GM21526 (cell line): ENCODE measurements around the gene UBXN4.
"Not testable (repeated sequence)": the region's sequence is repeated elsewhere in the genome, so short reads cannot be mapped to it uniquely, and the experiment has no call there.

Experiments
- ATAC-seq: cut with Tn5 transposase; IDR thresholded peaks from one replicate; pipeline ENCODE4 v1.9.1; 2021; ENCODE audit warnings: moderate library complexity; ENCODE audit not compliant: unreplicated experiment, low FRiP score

The UBXN4 gene

GRCh38 chr2:135762022-135762421 is 20.4 kb downstream of the UBXN4 start:
- ATAC-seq, result no peak

GRCh38 chr2:135762530-135762929 is 20.9 kb downstream of the UBXN4 start:
- ATAC-seq, result no peak

GRCh38 chr2:135768863-135769262 is 27.2 kb downstream of the UBXN4 start:
- ATAC-seq, result no peak

- ATAC-seq, result no peak
These were observed 31.7 kb downstream of the UBXN4 start for GRCh38 chr2:135773319-135773718.

GRCh38 chr2:135773917-135774316 is 32.3 kb downstream of the UBXN4 start:
- no peak for ATAC-seq

- ATAC-seq, result no peak
These were observed 33.8 kb downstream of the UBXN4 start for GRCh38 chr2:135775420-135775819.

GRCh38 chr2:135776367-135776766 is 34.7 kb downstream of the UBXN4 start:
- ATAC-seq, result no peak

GRCh38 chr2:135782231-135782630 is 40.6 kb downstream of the UBXN4 start:
- ATAC-seq, result no peak

GRCh38 chr2:135783439-135783838 is 41.8 kb downstream of the UBXN4 start:
- ATAC-seq, result no peak

- no peak for ATAC-seq
These were observed 43.4 kb downstream of the UBXN4 start for GRCh38 chr2:135785032-135785431.

- no peak for ATAC-seq
These were observed 45.2 kb downstream of the UBXN4 start for GRCh38 chr2:135786823-135787222.

- no peak for ATAC-seq
These were observed 48.8 kb downstream of the UBXN4 start for GRCh38 chr2:135790423-135790822.

GRCh38 chr2:135791418-135792190 is 49.9 kb downstream of the UBXN4 start:
- no peak for ATAC-seq

- no peak for ATAC-seq
These were observed 50.9 kb downstream of the UBXN4 start for GRCh38 chr2:135792401-135793150.

GRCh38 chr2:135795641-135796040 is 54.0 kb downstream of the UBXN4 start:
- not testable (repeated sequence) for ATAC-seq

- no peak for ATAC-seq
These were observed 55.0 kb downstream of the UBXN4 start for GRCh38 chr2:135796606-135797005.

GRCh38 chr2:135797497-135798274 is 56.0 kb downstream of the UBXN4 start:
- peak; percentile 75 for ATAC-seq

GRCh38 chr2:135798275-135798705 is 56.6 kb downstream of the UBXN4 start:
- ATAC-seq, result no peak

- ATAC-seq, result no peak
These were observed 57.1 kb downstream of the UBXN4 start for GRCh38 chr2:135798762-135799161.

GRCh38 chr2:135799738-135800137 is 58.1 kb downstream of the UBXN4 start:
- no peak for ATAC-seq
